Ovary (tissue), 1 donor: ENCODE measurements around the gene TMCC2.

Experiments
- EP300 ChIP-seq: sonication (generic); formaldehyde crosslinking; IDR thresholded peaks from one replicate; pipeline ENCODE4 v1.6.1; 2017; ENCODE audit warnings: antibody characterized with exemption
- POLR2A ChIP-seq: fragments of 450-650 bp; IDR thresholded peaks from one replicate; pipeline ENCODE4 v1.6.1; 2017; ENCODE audit warnings: antibody characterized with exemption, mild to moderate bottlenecking, moderate library complexity

GRCh38 chr1:205304695-205305070, 76.9 kb downstream of the TMCC2 start:
- TF ChIP-seq POLR2A, result no peak
- no peak for TF ChIP-seq EP300
